ENCODE data around the gene ZNF346. TPM values are rescaled to one million over a fixed set of nuclear protein-coding genes. Genes with fewer than 3 reads are reported as not detected.

ZNF346 gene
- total RNA-seq, 6 donors from 2014 or later, result 9.3 to 31.4 (median 16.8) TPM

GRCh38 chr5:177035976-177036375 lies 13.5 kb downstream of the ZNF346 start:
- Histone ChIP-seq H3K4me3 (no peak overlapping the region), H3K9me3 (no peaks in the 10 kb centered on the region), H3K4me1 (peaks cover 0 to 14% (median 4%) of the 10 kb centered on the region in 4 donors), H3K27ac (no peak overlapping the region), H3K27me3 (no peaks in the 10 kb centered on the region), H3K36me3 (peaks cover 0 to under 1% (median 0%) of the 10 kb centered on the region in 4 donors)
- no peak for ATAC-seq (ENCODE audit: low FRiP score in 2 of 2)
- TF ChIP-seq POLR2AphosphoS5 (IDR thresholded peaks at IDR 0.05), result no peak
- TF ChIP-seq, protein P1, sequence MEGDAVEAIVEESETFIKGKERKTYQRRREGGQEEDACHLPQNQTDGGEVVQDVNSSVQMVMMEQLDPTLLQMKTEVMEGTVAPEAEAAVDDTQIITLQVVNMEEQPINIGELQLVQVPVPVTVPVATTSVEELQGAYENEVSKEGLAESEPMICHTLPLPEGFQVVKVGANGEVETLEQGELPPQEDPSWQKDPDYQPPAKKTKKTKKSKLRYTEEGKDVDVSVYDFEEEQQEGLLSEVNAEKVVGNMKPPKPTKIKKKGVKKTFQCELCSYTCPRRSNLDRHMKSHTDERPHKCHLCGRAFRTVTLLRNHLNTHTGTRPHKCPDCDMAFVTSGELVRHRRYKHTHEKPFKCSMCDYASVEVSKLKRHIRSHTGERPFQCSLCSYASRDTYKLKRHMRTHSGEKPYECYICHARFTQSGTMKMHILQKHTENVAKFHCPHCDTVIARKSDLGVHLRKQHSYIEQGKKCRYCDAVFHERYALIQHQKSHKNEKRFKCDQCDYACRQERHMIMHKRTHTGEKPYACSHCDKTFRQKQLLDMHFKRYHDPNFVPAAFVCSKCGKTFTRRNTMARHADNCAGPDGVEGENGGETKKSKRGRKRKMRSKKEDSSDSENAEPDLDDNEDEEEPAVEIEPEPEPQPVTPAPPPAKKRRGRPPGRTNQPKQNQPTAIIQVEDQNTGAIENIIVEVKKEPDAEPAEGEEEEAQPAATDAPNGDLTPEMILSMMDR (IDR thresholded peaks at IDR 0.05), result no peak
- no peak for TF ChIP-seq POLR2A (IDR thresholded peaks at IDR 0.05)
- no peak for TF ChIP-seq EP300 (IDR thresholded peaks at IDR 0.05)
- WGBS, 2 donors, result 79 to 85% methylated on average over 1 of the region's 1 CpG
- DNase-seq, result no peak

DNA sequence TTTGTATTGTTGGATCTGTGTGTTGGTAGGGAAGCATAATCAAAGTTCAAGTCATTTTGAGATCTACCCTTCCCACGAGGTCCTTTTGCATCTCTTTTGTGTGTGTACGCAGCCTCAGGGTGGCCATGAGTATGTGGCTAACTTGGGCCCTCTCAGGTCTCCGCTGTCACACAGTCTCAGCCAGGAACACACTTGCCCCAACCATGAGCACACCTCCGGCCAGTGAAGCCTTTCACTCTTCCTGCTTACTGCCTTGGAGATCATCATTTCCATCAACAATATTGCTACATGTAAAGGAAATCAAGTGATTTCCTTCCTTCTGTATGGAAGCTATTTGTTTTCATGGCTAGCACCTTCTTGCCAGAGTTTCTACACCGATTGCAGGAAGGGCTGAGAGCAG lies 13.9 kb downstream of the ZNF346 start:
- WGBS, 2 donors, result 55 to 64% methylated on average over 5 of the region's 5 CpGs
- H3K9me3 ChIP-seq, result no peaks in the 10 kb centered on the region
- DNase-seq (no peak), ATAC-seq (ENCODE audit: low FRiP score in 2 of 2) (no peak)
- H3K4me1 ChIP-seq, result peaks cover 0 to 14% (median 4%) of the 10 kb centered on the region in 4 donors
- no peaks in the 10 kb centered on the region for H3K27me3 ChIP-seq
- H3K4me3 ChIP-seq, result no peak overlapping the region
- H3K27ac ChIP-seq, result no peak overlapping the region
- peaks cover 0 to 5% (median 0%) of the 10 kb centered on the region in 4 donors for H3K36me3 ChIP-seq
- TF ChIP-seq POLR2AphosphoS5 (IDR thresholded peaks at IDR 0.05), result no peak
- TF ChIP-seq, protein P1 (IDR thresholded peaks at IDR 0.05), result no peak

DNA sequence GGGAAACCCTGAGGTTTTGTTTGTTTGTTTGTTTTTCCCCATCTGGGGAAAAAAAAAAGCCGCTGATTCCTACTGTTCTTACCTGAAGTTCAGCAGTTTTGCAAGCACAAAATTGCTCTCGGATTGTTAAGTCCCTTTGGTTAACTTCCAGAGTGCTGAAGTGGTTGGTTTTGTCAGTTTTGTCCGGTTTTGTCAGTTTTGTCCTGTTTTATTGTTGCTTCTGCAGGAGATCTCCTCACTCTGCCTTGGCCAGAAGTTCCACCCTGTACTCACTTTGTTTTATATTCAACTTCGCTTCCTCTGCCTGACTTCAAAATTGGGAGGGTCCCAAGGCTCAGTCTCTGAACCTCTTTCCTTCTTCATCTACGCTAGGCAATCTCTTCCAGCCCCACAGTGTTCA lies 14.4 kb downstream of the ZNF346 start:
- H3K4me3 ChIP-seq, result no peak overlapping the region
- H3K27ac ChIP-seq, result no peak overlapping the region
- peaks cover 0 to 14% (median 4%) of the 10 kb centered on the region in 4 donors for H3K4me1 ChIP-seq
- DNase-seq, result no peak
- no peak for TF ChIP-seq EP300 (IDR thresholded peaks at IDR 0.05)
- TF ChIP-seq, protein P1 (IDR thresholded peaks at IDR 0.05), result no peak
- ATAC-seq (ENCODE audit: low FRiP score in 2 of 2), result no peak
- H3K27me3 ChIP-seq, result no peaks in the 10 kb centered on the region
- 83 to 86% methylated on average over 5 of the region's 5 CpGs for WGBS, 2 donors
- H3K9me3 ChIP-seq, result no peaks in the 10 kb centered on the region
- peaks cover 0 to 10% (median 2%) of the 10 kb centered on the region in 4 donors for H3K36me3 ChIP-seq

GRCh38 chr5:177040814-177041420 lies 18.4 kb downstream of the ZNF346 start:
- H3K4me3 ChIP-seq, result no peak overlapping the region
- H3K4me1 ChIP-seq, result peaks cover 0 to 11% (median 5%) of the 10 kb centered on the region in 4 donors
- H3K9me3 ChIP-seq, result no peaks in the 10 kb centered on the region
- peaks cover 9 to 39% (median 26%) of the 10 kb centered on the region in 4 donors for H3K36me3 ChIP-seq
- H3K27ac ChIP-seq, result no peak overlapping the region
- no peak for ATAC-seq (ENCODE audit: low FRiP score in 2 of 2)
- 83 to 95% methylated on average over 3 of the region's 3 CpGs for WGBS, 2 donors
- no peak for TF ChIP-seq POLR2AphosphoS5 (IDR thresholded peaks at IDR 0.05)
- no peak for TF ChIP-seq EP300 (IDR thresholded peaks at IDR 0.05)
- TF ChIP-seq, protein P1 (IDR thresholded peaks at IDR 0.05), result no peak
- no peak for TF ChIP-seq POLR2A (IDR thresholded peaks at IDR 0.05)
- no peak for DNase-seq
- H3K27me3 ChIP-seq, result no peaks in the 10 kb centered on the region

DNA sequence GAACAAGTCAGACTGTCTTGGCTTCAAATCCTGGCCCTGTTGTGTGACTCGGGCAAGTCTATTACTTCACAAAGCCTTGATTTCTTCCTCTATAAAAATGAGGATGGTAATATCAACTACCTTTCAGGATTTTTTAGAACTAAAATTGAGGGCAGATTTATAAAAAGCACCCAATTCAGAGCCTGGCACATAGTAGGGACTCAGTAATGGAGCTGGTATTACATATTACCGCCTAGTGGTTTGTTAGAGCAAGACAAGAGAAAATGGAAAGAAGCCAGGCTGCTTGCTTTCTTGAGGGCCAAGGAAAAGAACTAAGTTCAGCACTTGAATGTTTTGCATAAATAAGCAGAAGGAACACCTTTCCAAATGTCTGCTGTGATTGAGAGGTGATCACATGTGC lies 19.4 kb downstream of the ZNF346 start:
- Histone ChIP-seq H3K27ac (no peak overlapping the region), H3K4me3 (no peak overlapping the region), H3K4me1 (peaks cover 0 to 5% (median under 1%) of the 10 kb centered on the region in 4 donors), H3K36me3 (peaks cover 9 to 47% (median 27%) of the 10 kb centered on the region in 4 donors), H3K27me3 (no peaks in the 10 kb centered on the region), H3K9me3 (no peaks in the 10 kb centered on the region)
- ATAC-seq (ENCODE audit: low FRiP score in 2 of 2) (no peak), DNase-seq (no peak)
- TF ChIP-seq POLR2A (IDR thresholded peaks at IDR 0.05) (no peak), POLR2AphosphoS5 (IDR thresholded peaks at IDR 0.05) (no peak), EP300 (IDR thresholded peaks at IDR 0.05) (no peak)
- TF ChIP-seq, protein P1 (IDR thresholded peaks at IDR 0.05), result no peak
- WGBS, 2 donors, result 94 to 100% methylated on average over 2 of the region's 2 CpGs

All from upper lobe of left lung (tissue), 6 donors.